ENCODE measurements around the gene BRINP3.

BRINP3 gene

DNA sequence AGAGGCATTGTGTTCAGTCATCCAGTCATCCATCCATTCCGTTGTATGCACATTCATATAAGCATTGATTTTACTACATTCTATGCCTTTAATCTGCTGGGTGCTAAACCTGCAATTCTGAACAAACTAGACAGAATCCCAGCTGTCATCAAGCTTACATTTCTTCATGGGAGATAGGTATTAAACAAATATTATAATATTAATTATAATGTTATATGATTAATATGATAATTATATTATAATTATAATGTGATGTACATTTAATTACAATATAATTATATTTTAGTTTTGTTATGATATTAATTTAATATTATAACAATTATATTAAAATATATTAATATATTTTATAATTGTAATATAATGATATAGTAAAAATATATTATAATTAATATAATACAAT lies 112.4 kb downstream of the BRINP3 start:
- FAIRE-seq (no peak), DNase-seq (ENCODE audit: insufficient read length, low spot score) (no peak)
- TF ChIP-seq POU2F2 (IDR thresholded peaks at IDR 0.05; ENCODE audit: low read depth, low read length) (no peak), POLR2A (IDR thresholded peaks at IDR 0.05; ENCODE audit: low read depth, low read length) (no peak), PAX5 (IDR thresholded peaks at IDR 0.05; ENCODE audit: insufficient read depth, low read length, severe bottlenecking) (no peak), SPI1 (IDR thresholded peaks at IDR 0.05; ENCODE audit: low read depth, low read length) (no peak), TAF1 (IDR thresholded peaks at IDR 0.05; ENCODE audit: low read depth, low read length) (no peak), POLR2AphosphoS5 (IDR thresholded peaks at IDR 0.05; ENCODE audit: low read depth, low read length) (no peak)

DNA sequence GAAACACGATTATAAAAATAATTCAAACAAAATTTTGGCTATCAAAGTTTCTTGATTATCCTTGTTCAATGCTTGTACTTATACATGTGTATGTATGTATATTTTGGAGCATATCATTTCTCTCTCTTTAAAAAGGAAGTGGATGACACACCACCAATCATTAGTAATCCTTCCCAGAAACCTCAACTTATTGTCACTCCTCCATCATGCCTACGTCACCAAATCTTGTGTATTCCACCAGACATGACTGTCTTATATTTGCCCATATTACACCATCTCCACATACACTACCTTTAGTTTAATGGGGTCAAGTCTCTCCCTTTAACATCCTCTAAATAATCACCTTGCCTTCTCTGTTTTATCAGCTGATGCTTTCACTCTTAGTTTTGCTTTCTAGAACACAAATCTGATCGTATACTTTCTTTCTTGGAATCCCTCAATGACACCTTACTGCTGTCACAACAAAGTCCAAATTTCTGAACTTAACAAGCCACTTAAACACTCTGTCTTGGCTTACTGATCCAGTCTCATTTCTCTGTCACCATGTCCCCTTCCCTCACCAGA lies 124.0 kb downstream of the BRINP3 start:
- DNase-seq (ENCODE audit: insufficient read length, low spot score) = no peak
- TF ChIP-seq PAX5 (IDR thresholded peaks at IDR 0.05; ENCODE audit: insufficient read depth, low read length, severe bottlenecking) = no peak
- no peak for TF ChIP-seq SPI1 (IDR thresholded peaks at IDR 0.05; ENCODE audit: low read depth, low read length)
- TF ChIP-seq POLR2AphosphoS5 (IDR thresholded peaks at IDR 0.05; ENCODE audit: low read depth, low read length) = no peak
- TF ChIP-seq POU2F2 (IDR thresholded peaks at IDR 0.05; ENCODE audit: low read depth, low read length) = no peak
- no peak for TF ChIP-seq TAF1 (IDR thresholded peaks at IDR 0.05; ENCODE audit: low read depth, low read length)
- TF ChIP-seq POLR2A (IDR thresholded peaks at IDR 0.05; ENCODE audit: low read depth, low read length) = no peak
- no peak for FAIRE-seq

DNA sequence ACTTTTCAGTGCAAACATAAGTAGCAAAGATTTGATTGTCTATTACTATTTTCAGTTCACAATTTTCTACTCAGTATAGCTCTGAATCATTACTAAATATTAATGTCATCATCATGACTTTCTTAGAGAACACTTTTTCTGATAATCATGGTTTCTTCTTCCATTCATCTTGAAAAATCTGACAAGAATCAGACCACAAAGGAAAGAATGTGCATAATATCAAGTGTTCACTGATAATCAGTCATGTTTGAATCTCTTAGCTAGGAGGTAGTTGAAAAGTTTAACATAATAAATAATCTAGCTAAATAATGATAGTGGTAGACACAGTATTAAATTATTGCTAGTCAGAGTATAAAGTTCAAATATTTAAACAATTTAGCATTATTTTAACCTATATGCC lies 133.2 kb downstream of the BRINP3 start:
- DNase-seq (ENCODE audit: insufficient read length, low spot score) (no peak), FAIRE-seq (no peak)
- no peak for TF ChIP-seq POLR2A (IDR thresholded peaks at IDR 0.05; ENCODE audit: low read depth, low read length)
- no peak for TF ChIP-seq PAX5 (IDR thresholded peaks at IDR 0.05; ENCODE audit: insufficient read depth, low read length, severe bottlenecking)
- TF ChIP-seq POU2F2 (IDR thresholded peaks at IDR 0.05; ENCODE audit: low read depth, low read length) = no peak
- no peak for TF ChIP-seq POLR2AphosphoS5 (IDR thresholded peaks at IDR 0.05; ENCODE audit: low read depth, low read length)
- no peak for TF ChIP-seq SPI1 (IDR thresholded peaks at IDR 0.05; ENCODE audit: low read depth, low read length)
- no peak for TF ChIP-seq TAF1 (IDR thresholded peaks at IDR 0.05; ENCODE audit: low read depth, low read length)

DNA sequence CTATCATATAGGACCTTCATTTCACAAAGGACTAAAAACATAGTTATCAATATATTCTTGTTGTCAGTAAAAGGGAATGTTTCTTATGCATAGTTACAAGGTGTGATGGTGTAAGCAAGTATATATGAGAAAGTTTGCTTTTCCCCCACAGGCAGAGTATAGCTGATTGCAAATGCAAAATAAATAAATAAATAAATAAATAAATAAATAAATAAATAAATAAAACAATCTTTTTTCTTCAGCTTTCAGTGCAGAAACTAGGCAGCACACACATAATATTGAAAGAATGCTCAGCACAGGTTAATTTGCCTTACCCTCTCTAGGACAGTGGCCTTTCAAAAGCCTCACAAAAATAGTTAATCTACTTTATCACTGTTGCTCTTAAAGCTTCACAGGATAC lies 138.8 kb downstream of the BRINP3 start:
- TF ChIP-seq TAF1 (IDR thresholded peaks at IDR 0.05; ENCODE audit: low read depth, low read length) = no peak
- no peak for TF ChIP-seq POLR2AphosphoS5 (IDR thresholded peaks at IDR 0.05; ENCODE audit: low read depth, low read length)
- no peak for TF ChIP-seq POU2F2 (IDR thresholded peaks at IDR 0.05; ENCODE audit: low read depth, low read length)
- no peak for TF ChIP-seq PAX5 (IDR thresholded peaks at IDR 0.05; ENCODE audit: insufficient read depth, low read length, severe bottlenecking)
- no peak for TF ChIP-seq POLR2A (IDR thresholded peaks at IDR 0.05; ENCODE audit: low read depth, low read length)
- TF ChIP-seq SPI1 (IDR thresholded peaks at IDR 0.05; ENCODE audit: low read depth, low read length) = no peak
- DNase-seq (ENCODE audit: insufficient read length, low spot score) = no peak
- no peak for FAIRE-seq

DNA sequence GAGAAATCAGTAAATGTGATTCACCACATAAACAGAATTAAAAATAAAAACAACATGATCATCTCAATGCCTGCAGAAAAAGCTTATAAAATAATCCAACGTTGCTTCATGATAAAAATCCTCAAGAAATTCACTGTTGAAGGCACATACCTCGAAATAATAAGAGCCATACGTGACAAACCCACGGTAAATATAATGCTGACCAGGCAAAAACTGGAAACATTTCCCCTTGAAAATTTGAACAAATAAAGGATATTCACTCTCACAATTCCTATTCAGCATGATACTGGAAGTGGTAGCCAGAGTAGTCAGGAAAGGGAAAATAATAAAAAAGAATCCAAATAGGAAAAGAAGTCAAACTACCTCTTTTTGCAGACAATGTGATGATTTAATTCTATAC lies 148.8 kb downstream of the BRINP3 start:
- no peak for FAIRE-seq
- TF ChIP-seq TAF1 (IDR thresholded peaks at IDR 0.05; ENCODE audit: low read depth, low read length) (no peak), SPI1 (IDR thresholded peaks at IDR 0.05; ENCODE audit: low read depth, low read length) (no peak), POLR2A (IDR thresholded peaks at IDR 0.05; ENCODE audit: low read depth, low read length) (no peak), POLR2AphosphoS5 (IDR thresholded peaks at IDR 0.05; ENCODE audit: low read depth, low read length) (no peak), PAX5 (IDR thresholded peaks at IDR 0.05; ENCODE audit: insufficient read depth, low read length, severe bottlenecking) (no peak), POU2F2 (IDR thresholded peaks at IDR 0.05; ENCODE audit: low read depth, low read length) (no peak)

DNA sequence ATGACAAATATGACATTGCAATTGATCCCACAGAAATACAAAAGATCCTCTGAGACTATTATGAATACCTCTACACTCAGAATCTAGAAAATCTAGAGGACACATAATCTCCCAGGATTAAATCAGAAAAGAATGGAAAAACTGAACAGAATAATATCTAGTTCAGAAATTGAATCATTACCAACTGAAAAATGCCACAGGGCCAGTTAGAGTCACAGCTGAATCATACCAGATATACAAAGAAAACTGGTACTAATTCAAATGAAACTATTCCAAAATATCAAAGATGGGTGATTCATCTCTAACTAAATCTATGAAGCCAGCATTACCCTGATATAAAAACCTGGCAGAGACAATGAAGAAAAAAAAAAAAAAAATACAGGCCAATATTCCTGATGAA lies 149.3 kb downstream of the BRINP3 start:
- TF ChIP-seq TAF1 (IDR thresholded peaks at IDR 0.05; ENCODE audit: low read depth, low read length) (no peak), POU2F2 (IDR thresholded peaks at IDR 0.05; ENCODE audit: low read depth, low read length) (no peak), SPI1 (IDR thresholded peaks at IDR 0.05; ENCODE audit: low read depth, low read length) (no peak), PAX5 (IDR thresholded peaks at IDR 0.05; ENCODE audit: insufficient read depth, low read length, severe bottlenecking) (no peak), POLR2A (IDR thresholded peaks at IDR 0.05; ENCODE audit: low read depth, low read length) (no peak), POLR2AphosphoS5 (IDR thresholded peaks at IDR 0.05; ENCODE audit: low read depth, low read length) (no peak)
- DNase-seq (ENCODE audit: insufficient read length, low spot score) = no peak
- no peak for FAIRE-seq

More for the DNA sequence above, 148.8 kb downstream of the BRINP3 start:
- no peak for DNase-seq (ENCODE audit: insufficient read length, low spot score)

DNA sequence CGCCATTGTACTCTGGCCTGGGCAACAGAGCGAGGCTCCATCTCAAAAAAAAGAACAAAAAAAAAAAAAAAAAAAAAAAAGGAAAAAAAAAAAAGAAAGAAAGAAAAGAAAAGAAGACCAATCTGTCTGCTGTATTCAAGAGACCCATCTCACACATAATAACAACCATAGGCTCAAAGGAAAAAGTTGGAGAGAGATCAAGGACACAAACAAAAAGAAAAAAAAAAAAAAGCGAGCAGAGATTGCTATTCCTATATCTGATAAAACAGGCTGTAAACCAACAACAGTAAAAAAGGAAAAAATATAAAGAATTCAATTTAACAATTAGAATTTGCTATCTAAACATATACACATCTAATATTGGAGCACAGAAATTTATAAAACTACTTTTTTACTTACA lies 150.4 kb downstream of the BRINP3 start:
- no peak for DNase-seq (ENCODE audit: insufficient read length, low spot score)
- TF ChIP-seq TAF1 (IDR thresholded peaks at IDR 0.05; ENCODE audit: low read depth, low read length) (no peak), PAX5 (IDR thresholded peaks at IDR 0.05; ENCODE audit: insufficient read depth, low read length, severe bottlenecking) (no peak), POLR2AphosphoS5 (IDR thresholded peaks at IDR 0.05; ENCODE audit: low read depth, low read length) (no peak), POU2F2 (IDR thresholded peaks at IDR 0.05; ENCODE audit: low read depth, low read length) (no peak), POLR2A (IDR thresholded peaks at IDR 0.05; ENCODE audit: low read depth, low read length) (no peak), SPI1 (IDR thresholded peaks at IDR 0.05; ENCODE audit: low read depth, low read length) (no peak)
- no peak for FAIRE-seq

DNA sequence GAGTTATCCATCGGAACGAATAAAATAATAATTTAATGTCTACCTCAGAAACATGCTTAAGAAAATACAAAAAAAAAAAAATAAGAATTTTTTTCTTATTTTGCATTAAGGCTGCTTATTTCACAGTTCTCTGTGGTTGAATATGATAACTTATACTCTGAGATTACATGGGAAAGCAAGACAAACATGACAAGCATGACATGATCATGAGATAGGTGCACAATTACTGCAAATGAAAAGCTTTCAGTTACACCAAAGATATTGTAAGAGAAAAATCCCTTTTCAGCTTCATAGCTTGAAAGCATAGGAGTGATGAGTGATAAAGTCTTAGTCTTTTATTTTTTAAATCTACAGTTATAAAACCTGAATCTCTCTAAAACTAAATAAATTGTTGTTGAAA lies 154.1 kb downstream of the BRINP3 start:
- TF ChIP-seq PAX5 (IDR thresholded peaks at IDR 0.05; ENCODE audit: insufficient read depth, low read length, severe bottlenecking) (no peak), POLR2A (IDR thresholded peaks at IDR 0.05; ENCODE audit: low read depth, low read length) (no peak), TAF1 (IDR thresholded peaks at IDR 0.05; ENCODE audit: low read depth, low read length) (no peak), POLR2AphosphoS5 (IDR thresholded peaks at IDR 0.05; ENCODE audit: low read depth, low read length) (no peak), POU2F2 (IDR thresholded peaks at IDR 0.05; ENCODE audit: low read depth, low read length) (no peak), SPI1 (IDR thresholded peaks at IDR 0.05; ENCODE audit: low read depth, low read length) (no peak)
- FAIRE-seq = no peak

DNA sequence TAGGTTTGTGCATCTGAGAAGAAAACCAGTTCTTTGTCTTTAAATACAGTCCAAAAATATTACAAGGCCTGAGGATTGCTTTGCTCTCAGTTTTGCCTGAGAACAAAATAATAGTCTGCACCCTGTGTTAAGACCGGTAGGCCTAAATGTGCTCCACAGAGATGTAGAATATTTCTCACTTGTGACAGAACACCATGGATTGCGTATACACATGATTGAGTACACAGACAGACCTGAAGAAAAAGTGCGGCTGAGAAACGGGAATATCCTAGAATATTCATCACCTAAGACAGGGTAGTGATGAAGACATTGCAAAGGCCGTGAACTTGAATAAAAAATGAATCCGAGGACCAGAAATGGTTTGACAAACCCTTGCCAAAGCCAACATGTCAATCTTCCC lies 155.4 kb downstream of the BRINP3 start:
- FAIRE-seq = no peak
- no peak for DNase-seq (ENCODE audit: insufficient read length, low spot score)
- TF ChIP-seq TAF1 (IDR thresholded peaks at IDR 0.05; ENCODE audit: low read depth, low read length) (no peak), POU2F2 (IDR thresholded peaks at IDR 0.05; ENCODE audit: low read depth, low read length) (no peak), SPI1 (IDR thresholded peaks at IDR 0.05; ENCODE audit: low read depth, low read length) (no peak), POLR2AphosphoS5 (IDR thresholded peaks at IDR 0.05; ENCODE audit: low read depth, low read length) (no peak), POLR2A (IDR thresholded peaks at IDR 0.05; ENCODE audit: low read depth, low read length) (no peak), PAX5 (IDR thresholded peaks at IDR 0.05; ENCODE audit: insufficient read depth, low read length, severe bottlenecking) (no peak)

More for the DNA sequence above, 154.1 kb downstream of the BRINP3 start:
- no peak for DNase-seq (ENCODE audit: insufficient read length, low spot score)
